ENCODE measurements around the gene RPS25.
"Not testable (repeated sequence)": the region's sequence is repeated elsewhere in the genome, so short reads cannot be mapped to it uniquely, and the experiment has no call there.

RPS25 gene

DNA sequence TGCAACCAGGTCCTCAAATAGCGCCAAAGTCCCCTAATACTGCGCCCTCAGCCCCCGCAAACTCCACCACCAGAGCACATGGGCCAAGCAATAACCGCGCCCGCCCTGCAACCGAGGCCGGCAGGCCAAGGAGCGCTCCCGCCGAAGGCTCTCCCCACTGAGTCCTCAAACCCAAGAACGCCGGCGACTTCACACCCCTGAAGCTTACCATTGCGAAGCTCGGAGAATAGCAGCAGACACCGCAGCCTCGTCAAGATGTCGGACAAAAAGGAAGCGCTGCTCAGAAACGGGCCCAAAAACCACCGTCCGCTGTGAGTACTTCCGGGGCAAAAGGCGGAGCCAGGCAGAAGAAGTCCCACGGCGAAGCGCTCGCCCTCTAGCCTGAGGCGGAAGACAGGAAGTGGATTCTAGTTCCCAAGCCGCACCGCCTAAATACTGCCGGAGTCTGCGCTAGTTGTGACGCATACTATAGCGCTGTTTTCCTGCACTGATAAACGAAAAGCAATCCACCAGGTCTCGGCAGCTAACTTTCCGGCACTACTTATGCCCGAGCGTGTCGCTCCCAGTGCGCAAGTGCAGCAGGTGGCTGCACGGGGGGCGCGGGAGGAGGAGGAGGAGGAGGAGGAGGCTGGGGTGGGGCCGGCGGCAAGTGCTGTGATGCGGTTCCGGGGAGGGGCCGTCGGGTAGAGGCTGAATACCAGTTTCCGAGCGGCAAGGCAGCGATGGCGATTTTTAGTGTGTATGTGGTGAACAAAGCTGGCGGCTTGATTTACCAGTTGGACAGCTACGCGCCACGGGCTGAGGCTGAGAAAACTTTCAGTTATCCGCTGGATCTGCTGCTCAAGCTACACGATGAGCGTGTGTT, at the start of gene RPS25, which contains the start of gene TRAPPC4:
RPS25 (minus strand) TSS at position 270 of the 865 bp plus-strand sequence; CDS start at position 211, 59 bp downstream.
TRAPPC4 (plus strand) TSS at position 693 of the 865 bp plus-strand sequence; CDS start at position 723, 30 bp downstream.
- DNase-seq (ENCODE audit: low spot score), result peak; percentile 95

DNA sequence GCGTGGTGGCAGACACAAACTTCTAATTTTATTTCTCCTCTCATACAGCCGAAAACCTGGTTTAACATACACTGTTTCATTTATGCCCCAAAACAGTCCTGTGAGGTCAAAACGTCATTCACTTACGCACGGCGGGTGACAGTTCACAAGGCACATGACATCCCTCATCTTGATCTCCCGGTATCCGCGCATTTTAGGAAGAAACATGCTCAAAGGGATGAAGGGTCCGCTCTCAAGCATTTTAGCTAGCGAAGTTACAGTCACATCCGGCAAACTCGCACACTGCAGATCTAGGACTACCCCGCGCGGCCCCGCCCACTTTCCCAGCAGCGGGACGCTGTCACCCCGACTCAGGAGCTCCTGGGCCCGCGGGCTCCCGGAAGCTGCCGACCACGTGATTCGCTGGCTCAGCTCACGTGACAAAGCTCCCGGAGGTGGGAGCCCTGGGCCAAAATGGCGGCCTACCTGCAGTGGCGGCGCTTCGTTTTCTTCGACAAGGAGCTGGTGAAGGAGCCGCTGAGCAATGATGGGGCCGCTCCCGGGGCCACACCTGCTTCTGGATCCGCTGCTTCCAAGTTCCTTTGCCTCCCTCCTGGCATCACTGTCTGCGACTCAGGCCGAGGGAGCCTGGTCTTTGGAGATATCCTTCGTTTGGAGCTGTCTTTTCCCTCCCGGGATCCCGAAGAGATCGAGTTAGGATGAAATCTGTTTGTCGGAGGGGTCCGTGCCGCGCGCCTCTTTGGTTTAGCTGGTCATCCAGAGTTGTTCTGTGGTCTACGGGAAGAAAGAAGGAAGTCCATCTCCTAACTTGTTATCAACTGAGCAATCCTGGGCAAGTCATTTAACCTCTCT, 49.5 kb upstream of the RPS25 start, which contains the start of gene VPS11:
VPS11 (plus strand) TSS at position 448 of the 852 bp plus-strand sequence; CDS start at position 454, 6 bp downstream.
- peak; percentile 99 for DNase-seq (ENCODE audit: low spot score)

DNA sequence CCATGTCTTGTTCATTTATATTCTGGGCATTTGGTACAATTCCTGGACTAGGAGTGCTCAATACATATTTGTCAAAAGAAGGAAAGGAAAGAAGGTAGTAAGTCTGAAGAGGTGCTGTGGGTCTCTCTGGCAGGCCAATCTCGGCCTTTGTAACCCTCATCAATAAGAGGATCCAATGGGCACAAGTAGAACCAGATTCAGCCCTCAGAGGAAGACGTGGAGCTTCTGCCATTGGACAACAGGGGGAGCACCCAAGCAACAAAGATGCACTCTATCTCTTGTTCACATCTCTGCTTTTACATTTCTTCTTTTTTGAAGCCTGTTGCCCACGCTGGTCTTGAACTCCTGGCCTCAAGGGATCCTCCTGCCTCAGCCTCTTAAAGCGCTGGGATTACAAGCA, 47.2 kb upstream of the RPS25 start:
- DNase-seq (ENCODE audit: low spot score), result peak; percentile 41

DNA sequence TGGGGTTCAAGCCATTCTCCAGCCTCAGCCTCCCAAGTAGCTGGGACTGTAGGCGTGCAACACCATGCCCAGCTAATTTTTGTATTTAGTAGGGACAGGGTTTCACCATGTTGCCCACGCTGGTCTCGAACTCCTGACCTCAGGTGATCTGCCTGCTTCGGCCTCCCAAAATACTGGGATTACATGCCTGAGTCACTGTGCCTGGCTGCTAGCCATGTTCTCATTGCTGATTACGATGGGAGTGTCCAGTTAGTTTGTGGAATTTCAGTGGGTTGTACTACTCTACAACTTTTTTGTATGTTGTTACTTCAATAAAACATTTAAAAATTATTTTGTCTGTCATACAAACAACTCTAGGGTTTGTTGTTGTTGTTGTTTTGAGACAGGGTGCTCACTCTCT, 44.6 kb upstream of the RPS25 start:
- DNase-seq (ENCODE audit: low spot score), result peak; percentile 38

DNA sequence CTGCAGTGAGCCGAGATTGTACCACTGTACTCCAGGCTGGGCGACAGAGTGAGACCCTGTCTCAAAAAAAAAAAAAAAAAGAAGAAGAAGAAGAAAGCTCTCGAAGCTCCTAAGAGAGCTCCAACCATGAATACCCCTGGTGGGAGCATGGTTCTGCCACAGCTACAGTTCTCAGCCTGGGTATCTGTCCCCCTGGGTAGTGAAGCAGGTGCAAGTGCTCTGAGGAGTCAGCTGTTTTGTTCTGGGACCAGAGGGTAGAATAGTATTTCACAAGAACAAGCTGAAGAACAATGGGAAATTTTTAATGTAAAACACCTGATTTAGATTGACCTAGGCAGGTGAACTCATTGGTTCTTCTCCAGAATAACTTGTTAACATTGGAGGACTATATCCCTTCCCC, 43.1 kb upstream of the RPS25 start:
- no peak for DNase-seq (ENCODE audit: low spot score)

DNA sequence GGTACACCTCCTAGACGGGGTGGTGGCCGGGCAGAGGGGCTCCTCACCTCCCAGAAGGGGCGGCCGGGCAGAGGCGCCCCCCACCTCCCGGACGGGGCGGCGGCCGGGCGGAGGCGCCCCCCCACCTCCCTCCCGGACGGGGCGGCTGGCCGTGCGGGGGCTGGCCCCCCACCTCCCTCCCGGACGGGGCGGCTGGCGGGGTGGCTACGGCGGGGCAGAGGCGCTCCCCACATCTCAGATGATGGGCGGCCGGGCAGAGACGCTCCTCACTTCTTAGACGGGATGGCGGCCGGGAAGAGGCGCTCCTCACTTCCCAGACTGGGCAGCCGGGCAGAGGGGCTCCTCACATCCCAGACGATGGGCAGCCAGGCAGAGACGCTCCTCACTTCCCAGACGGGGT, 41.0 kb upstream of the RPS25 start:
- DNase-seq (ENCODE audit: low spot score), result not testable (repeated sequence)

DNA sequence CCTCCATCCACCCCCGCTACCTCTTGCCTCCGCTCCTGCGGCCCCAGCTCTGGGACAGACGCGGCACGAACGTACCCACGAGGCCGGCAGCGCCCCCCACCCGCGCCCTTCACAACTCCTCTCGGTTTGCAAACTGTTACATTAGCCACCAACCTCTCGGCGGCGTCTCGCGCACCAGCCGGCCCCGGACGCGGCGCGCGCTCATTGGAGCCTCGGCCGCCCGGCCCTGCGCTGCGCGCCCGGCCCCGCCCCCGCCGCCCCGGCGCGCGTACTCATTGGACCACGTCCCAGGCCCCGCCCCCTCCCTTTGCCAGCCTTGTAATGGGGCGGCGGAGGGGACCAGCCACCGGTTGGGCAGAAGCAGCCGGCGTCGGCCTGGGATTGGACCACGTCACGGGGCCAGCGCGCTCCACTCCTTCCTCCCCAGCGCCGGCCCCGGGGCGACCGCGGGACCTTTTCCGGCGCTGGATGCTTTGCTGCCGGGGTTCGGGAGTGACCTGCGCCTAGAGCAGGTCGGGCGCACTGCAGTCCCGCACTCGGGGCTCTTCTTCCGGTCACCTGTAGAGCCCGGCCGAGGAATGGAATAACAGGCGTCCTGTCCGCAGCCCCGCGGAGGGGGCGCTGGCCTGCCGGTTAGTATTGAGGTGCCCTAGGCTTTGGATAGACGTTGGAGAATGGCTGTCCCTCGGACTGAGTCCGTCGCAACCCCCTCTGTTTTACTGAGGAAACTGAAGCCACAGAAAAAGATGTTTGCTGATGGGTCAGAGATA, 39.0 kb upstream of the RPS25 start, which contains the start of gene HYOU1:
HYOU1 (minus strand) TSS at position 206 of the 770 bp plus-strand sequence. CDS start 1,045 bp downstream, outside the sequence.
- DNase-seq (ENCODE audit: low spot score), result peak; percentile 98

DNA sequence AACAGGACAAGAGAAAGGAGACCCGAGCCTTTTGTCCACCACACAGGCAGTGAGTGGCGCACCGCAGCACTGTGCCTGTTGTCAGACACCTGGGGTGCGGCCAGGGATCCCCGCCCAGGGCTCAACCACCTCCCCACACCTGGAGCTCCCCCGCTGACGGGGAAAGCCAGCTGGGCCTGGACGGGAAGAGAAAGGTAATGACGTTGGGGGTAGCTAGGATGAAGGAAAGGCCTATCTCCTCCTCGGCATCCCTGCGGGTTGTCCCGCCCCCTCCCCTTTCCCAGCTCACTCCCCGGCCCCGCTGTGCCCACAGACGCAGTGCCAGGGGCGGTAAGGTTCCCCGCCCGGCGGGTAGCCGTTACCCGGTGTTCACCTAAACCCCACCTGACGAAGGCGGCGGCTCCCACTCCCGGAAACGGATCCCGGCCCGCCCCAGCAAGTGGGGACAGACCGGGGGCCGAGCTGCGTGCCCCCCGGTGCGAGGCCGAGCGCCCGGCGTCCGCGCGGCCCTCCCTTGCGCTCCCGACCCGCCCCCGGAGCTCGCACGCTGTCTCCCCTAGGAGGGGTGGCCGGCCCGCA, 38.4 kb upstream of the RPS25 start:
- DNase-seq (ENCODE audit: low spot score), result peak; percentile 42

DNA sequence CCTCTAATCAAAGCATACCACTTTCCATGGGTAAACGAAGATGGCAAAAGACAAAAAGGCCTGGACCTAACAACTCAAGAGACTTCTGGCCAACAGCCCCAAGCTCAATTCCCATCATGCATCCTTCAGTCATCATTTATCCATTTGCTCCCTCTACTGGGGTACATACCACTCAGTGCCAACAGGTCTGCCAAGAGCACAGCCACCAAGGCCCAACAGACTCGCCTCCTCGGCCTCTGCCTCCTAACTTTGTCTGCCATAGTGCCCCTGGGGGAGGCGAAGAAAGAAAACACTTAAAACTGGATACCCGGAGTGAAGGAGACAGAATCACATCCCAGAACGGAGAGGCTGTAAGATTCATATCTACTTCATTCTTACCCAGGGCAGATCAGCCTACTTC, 37.8 kb upstream of the RPS25 start:
- peak; percentile 60 for DNase-seq (ENCODE audit: low spot score)

DNA sequence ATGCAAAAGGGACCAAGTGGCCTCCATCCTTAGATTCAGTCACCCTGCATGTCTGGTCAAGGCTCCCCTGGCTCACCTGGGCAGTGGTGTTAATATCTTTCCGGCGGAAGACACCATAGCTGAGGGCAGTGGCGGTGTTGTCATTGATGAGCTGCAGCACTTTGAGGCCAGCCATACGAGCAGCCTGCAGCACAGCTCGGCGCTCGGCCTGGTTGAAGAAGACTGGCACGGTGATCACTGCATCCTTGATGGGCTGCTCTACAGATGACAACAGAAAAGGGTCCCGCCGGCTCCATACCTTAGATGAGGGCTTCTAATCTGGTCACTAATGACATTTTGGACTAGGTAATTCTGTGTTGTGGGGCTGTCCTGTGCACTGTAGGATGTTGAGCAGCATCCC, 36.3 kb upstream of the RPS25 start:
- no peak for DNase-seq (ENCODE audit: low spot score)

DNA sequence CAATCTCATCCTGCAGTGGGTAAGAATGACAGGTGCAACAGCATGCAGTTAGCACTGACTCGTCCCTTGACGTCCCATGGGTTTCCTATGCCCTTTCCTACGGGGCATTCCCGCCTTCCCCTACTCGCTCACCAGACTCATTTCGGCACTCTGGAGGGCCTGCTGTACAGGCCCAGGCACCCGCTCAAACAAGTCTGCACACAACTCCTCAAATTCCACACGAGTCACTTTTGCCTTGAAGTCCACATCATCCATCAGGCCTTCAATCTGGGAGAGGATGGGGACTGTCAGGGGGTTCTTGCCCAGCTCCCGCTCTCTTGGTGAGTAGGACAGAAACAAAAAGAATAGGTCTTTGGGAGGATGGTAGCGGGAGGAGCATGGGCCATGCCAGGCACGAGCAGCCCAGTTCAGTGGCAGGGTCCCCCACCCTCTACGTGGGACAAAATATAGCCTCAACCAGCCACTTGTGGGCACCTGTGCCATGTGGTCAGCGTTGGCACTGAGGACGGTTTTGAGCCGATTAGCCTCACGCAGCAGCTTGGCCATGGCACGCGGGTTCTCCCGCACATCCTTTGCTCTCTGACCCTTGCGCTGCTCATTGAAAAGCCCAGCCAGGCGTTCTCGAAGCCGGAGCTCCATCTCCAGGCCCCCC, 34.1 kb upstream of the RPS25 start:
- no peak for DNase-seq (ENCODE audit: low spot score)

DNA sequence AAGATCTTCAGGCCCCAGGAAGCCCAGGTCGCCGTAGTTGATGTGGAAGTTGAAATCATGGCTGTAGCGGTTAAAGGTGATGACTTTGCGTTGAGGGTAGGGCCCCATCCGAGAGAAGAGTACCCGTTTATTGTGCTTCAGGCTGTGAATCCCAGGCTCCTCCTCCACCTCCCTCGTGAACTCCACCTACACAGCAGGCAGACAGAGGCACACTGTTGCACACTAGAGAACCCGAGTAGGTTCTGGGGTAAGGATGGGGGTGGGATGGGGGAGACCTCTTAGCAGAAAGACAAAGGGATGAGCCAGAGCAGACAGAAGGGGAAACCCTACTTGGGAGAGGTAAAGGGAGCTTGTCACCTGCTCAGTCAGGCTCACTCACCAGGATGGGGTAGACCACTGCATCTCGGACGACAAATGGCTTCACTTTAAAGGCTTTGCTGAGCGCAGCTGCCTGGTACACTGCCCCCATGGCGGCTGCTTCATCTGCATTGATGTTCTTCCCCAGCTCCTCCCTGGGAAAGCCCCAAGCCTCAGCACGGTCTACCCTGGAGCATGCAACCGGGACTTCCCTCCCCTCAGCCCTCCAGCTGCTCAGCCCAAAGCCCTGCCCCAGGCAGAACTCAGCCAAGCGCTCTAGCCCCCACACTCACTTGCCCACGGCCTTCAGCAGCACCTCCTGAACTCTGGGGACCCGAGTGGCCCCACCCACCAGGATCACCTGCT, 33.5 kb upstream of the RPS25 start:
- DNase-seq (ENCODE audit: low spot score), result no peak

DNA sequence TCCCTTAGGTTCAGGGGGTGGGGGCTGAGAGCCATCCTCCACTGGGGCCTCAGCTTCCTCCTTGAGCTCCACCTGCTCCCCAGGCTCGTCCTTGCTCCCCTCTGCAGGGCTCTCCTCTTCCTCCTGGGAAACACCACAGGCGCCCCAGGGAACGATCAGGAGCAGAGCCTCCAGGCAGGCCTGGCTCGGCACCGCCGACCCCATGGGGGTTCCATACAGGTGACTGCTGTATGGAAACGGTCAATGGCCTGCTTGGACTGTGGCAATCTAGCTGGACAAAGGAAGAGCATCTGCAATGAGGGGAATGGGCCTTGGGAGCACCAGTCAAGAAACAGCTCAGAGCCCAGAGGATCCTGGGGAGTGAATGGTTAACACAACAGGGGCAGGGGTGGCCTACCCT, 30.9 kb upstream of the RPS25 start:
- DNase-seq (ENCODE audit: low spot score), result no peak

DNA sequence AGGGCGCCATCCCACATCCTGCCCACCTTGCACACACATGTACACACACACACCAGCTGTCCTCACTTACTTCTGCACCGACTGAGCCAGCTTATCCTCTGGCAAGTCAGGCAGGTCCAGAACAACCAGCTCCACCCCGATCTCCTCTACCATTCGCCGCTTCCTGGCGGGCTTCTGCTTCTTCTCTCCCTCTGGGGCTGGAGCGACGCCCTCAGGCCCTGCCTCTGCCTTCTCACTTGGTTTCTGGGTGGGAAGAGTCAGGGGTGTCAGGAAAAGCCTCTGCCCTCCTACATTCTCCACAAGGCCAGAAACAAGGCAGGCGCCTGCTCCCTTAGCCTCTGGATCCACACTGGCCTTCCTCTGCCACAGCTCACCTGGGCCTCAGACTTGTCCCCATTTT, 30.5 kb upstream of the RPS25 start:
- DNase-seq (ENCODE audit: low spot score), result no peak

DNA sequence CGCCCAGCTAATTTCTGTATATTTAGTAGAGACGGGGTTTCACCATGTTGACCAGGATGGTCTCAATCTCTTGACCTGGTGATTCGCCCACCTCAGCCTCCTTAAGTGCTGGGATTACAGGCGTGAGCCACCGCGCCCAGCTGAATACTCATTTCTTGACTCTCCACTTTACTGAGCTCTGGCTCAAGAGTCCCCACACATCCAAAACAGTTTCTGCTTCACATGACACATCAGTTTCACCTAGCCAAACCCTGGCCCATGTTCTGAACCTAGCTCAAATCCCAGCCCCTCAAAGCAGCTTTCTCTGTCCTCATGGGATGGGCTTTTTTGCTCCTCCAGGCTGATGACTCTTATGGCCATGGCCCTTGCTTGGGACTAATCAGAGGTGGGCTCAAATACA, 29.1 kb upstream of the RPS25 start:
- no peak for DNase-seq (ENCODE audit: low spot score)

DNA sequence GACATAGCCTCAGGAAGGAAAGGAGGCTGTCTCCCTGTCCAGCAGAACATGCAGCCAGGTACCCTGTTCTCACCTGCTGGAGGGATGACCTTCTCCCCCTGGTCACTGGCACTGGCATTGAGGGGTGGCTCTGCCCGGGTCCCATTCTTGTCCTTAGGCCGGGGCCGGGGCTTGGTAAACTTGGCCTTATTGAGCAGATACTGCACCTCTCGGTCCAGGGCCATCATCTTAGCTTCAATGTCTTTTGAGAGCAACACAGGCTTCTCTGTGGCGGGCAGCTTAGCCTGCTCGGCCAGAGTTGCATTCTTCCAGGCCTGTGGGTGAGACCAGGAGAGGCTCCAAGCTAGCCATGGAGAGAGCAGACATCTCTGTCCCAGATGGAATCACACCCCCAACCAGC, 28.3 kb upstream of the RPS25 start:
- no peak for DNase-seq (ENCODE audit: low spot score)

DNA sequence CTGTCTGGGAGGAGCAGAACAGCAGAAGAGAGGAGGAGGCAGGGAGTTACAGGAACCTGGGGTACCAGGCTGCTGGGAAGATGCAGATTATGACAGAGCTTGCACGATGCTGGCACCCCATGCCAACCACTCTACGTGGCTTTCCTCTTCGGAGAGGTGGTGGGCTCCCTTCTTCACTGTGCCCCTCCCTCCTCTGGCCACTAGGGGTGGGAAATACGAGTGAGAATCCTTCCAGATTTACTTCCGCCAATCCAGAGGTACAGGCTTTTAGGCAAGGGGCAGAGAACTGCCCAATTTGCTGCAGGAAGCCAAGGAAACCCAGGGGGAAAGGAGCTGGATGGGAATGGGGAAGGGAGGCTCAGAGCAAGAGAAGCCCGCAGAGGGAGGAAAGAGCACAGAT, 26.6 kb upstream of the RPS25 start:
- no peak for DNase-seq (ENCODE audit: low spot score)

DNA sequence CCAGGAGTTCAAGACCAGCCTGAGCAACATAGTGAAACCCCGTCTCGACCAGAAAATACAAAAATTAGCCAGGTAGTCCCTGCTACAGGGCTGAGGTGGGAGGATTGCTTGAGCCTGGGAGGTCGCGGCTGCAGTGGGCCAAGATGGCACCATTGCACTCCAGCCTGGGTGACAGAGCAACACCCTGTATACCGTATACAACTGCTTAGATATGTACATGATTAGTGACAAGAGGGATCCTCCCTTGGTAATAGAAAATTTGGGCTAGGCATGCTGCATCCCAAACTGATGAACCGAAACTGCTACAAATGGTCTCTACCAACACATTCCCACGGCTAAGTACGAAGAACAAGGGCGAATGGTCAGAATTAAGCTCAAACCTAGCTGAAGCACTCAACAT, 24.8 kb upstream of the RPS25 start:
- no peak for DNase-seq (ENCODE audit: low spot score)

DNA sequence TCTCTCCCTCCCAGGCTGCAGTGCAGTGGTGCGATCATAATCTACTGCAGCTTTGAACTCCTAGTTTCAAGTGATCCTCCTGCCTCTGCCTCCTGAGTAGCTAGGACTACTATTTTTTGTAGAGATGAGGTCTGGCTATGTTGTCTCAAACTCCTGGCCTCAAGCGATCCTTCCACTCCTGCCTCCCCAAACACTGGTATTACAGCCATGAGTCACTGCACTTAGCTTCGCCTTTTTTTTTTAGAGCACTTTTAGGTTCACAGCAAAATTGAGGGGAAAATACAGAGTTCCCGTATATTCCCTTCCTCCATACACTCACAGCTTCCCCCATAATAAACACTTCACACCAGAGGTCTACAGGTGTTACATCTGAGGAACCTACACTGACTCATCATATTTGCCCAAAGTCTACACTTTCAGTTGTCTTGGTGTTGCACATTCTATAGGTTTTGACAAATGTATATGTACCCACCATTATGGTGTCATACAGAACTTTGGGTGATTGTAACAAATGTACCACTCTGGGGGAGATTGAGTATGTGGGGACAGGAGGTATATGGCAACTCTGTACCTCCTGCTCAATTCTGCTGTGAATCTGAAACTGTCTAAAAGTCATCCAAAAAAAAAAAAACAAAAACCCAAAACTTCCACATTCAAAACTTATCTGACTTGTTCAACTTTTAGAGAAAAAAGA, 23.8 kb upstream of the RPS25 start:
- no peak for DNase-seq (ENCODE audit: low spot score)

DNA sequence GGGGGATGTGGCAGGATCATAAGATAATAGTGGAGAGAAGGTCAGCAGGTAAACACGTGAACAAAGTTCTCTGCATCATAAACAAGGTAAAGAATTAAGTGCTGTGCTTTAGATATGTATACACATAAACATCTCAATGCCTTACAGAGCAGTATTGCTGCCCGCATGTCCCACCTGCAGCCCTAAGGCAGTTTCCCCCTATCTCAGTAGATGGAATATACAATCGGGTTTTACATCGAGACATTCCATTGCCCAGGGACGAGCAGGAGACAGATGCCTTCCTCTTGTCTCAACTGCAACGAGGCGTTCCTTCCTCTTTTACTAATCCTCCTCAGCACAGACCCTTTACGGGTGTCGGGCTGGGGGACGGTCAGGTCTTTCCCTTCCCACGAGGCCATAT, 21.3 kb upstream of the RPS25 start:
- DNase-seq (ENCODE audit: low spot score), result not testable (repeated sequence)
